Activated CD8-positive, alpha-beta T cell treated with anti-CD3 and anti-CD28 coated beads for 36 hours (primary cell): ENCODE data around the gene OSBPL10. TPM values are rescaled to one million over a fixed set of nuclear protein-coding genes. Genes with fewer than 3 reads are reported as not detected.

ENCODE experiments used
- ATAC-seq: fragments of 200-7000 bp; cut with Tn5 transposase; one replicate; pipeline ENCODE4 v1.10.0; 2021; ENCODE audit warnings: mild to moderate bottlenecking, moderate library complexity
- CTCF ChIA-PET: fragments of 350-600 bp; sonication (Branson Sonifier 250); formaldehyde crosslinking; loops from one replicate; lab custom pipeline; 2021; ENCODE audit warnings: antibody characterized with exemption; lab: Charles Lee
- POLR2A ChIA-PET: fragments of 350-600 bp; sonication (Branson Sonifier 250); formaldehyde crosslinking; loops from one replicate; lab custom pipeline; 2021; ENCODE audit warnings: antibody characterized with exemption; lab: Charles Lee
- DNase-seq: peaks from one replicate; pipeline ENCODE4 v3.0.0-alpha.2; 2020
- H3K27ac Mint-ChIP-seq: one replicate; pipeline ENCODE4 v1.8.0; 2021; ENCODE audit warnings: mild to moderate bottlenecking, mixed read lengths
- H3K27me3 Mint-ChIP-seq: one replicate; pipeline ENCODE4 v1.8.0; 2021; ENCODE audit warnings: mixed read lengths
- H3K36me3 Mint-ChIP-seq: one replicate; pipeline ENCODE4 v1.8.0; 2021; ENCODE audit warnings: low read depth, mixed read lengths
- H3K4me1 Mint-ChIP-seq: one replicate; pipeline ENCODE4 v1.8.0; 2021; ENCODE audit warnings: low read depth, mixed read lengths
- H3K4me3 Mint-ChIP-seq: one replicate; pipeline ENCODE4 v1.8.0; 2021; ENCODE audit warnings: mild to moderate bottlenecking, moderate library complexity, mixed read lengths
- H3K9me3 Mint-ChIP-seq: one replicate; pipeline ENCODE4 v1.8.0; 2021; ENCODE audit warnings: mixed read lengths
- CTCF ChIP-seq: fragments of 200-600 bp; IDR thresholded peaks from one replicate; pipeline ENCODE4 v1.8.0; 2022; ENCODE audit warnings: antibody characterized with exemption, mild to moderate bottlenecking
- intact Hi-C: fragments of 100-400 bp; cut with micrococcal nuclease; formaldehyde crosslinking; loops from one replicate; pipeline ENCODE4 v1.10.0; 2022
- total RNA-seq, 2 experiments: library from RNA; stranded (reverse); gene quantifications; one replicate each; pipeline ENCODE4 v1.2.3, GENCODE V29; 2021

The OSBPL10 gene
- total RNA-seq, 2 experiments from 2014 or later, result 1.9 to 2.1 TPM

GRCh38 chr3:31777092-31777491, 204.0 kb downstream of the OSBPL10 start:
- no peak overlapping the region for H3K27ac Mint-ChIP-seq
- CTCF ChIA-PET, result interaction anchor here (0.7 to 1.4 kb wide), 2 partner anchors 8 to 1042 kb away, joined by 3 to 5 read pairs; no protein-coding TSS in a partner anchor
- peaks cover 7% of the 10 kb centered on the region for H3K27me3 Mint-ChIP-seq
- intact Hi-C loops, result no loop called here
- peaks cover 4% of the 10 kb centered on the region for H3K9me3 Mint-ChIP-seq
- ATAC-seq (peak; percentile 42), DNase-seq (no peak)
- H3K4me1 Mint-ChIP-seq, result peaks cover 3% of the 10 kb centered on the region
- H3K36me3 Mint-ChIP-seq, result peaks cover 7% of the 10 kb centered on the region
- no peak overlapping the region for H3K4me3 Mint-ChIP-seq
- no peak for TF ChIP-seq CTCF
- POLR2A ChIA-PET, result no interaction called here

GRCh38 chr3:31776016-31776415, 205.0 kb downstream of the OSBPL10 start:
- Mint-ChIP-seq H3K27me3 (peaks cover 7% of the 10 kb centered on the region), H3K36me3 (peaks cover 7% of the 10 kb centered on the region), H3K4me1 (peaks cover 9% of the 10 kb centered on the region), H3K9me3 (peaks cover 4% of the 10 kb centered on the region), H3K27ac (no peak overlapping the region), H3K4me3 (no peak overlapping the region)
- intact Hi-C loops, result no loop called here
- ATAC-seq (no peak), DNase-seq (no peak)
- CTCF ChIA-PET, result no interaction called here
- POLR2A ChIA-PET, result interaction anchor here (0.6 kb wide), 1 partner anchor 30 kb away, joined by 3 read pairs; no protein-coding TSS in a partner anchor
- TF ChIP-seq CTCF, result no peak

- ChIA-PET POLR2A (interaction anchor here (0.6 kb wide), 1 partner anchor 101 kb away, joined by 3 read pairs; no protein-coding TSS in a partner anchor), CTCF (no interaction called here)
- Mint-ChIP-seq H3K27me3 (peaks cover 7% of the 10 kb centered on the region), H3K4me3 (no peak overlapping the region), H3K36me3 (peaks cover 7% of the 10 kb centered on the region), H3K27ac (no peak overlapping the region), H3K4me1 (peaks cover 9% of the 10 kb centered on the region), H3K9me3 (peaks cover 4% of the 10 kb centered on the region)
- intact Hi-C loops, result no loop called here
- ATAC-seq (no peak), DNase-seq (no peak)
- TF ChIP-seq CTCF, result no peak
Measured at GRCh38 chr3:31775383-31775782, 205.7 kb downstream of the OSBPL10 start.

GRCh38 chr3:31772758-31773473, 208.1 kb downstream of the OSBPL10 start:
- Mint-ChIP-seq H3K27ac (no peak overlapping the region), H3K27me3 (no peaks in the 10 kb centered on the region), H3K4me1 (peaks cover 11% of the 10 kb centered on the region), H3K36me3 (no peaks in the 10 kb centered on the region), H3K4me3 (no peak overlapping the region), H3K9me3 (no peaks in the 10 kb centered on the region)
- CTCF ChIA-PET, result no interaction called here
- ATAC-seq (no peak), DNase-seq (no peak)
- TF ChIP-seq CTCF, result no peak
- POLR2A ChIA-PET, result interaction anchor here (0.8 kb wide), 1 partner anchor 16 kb away, joined by 3 read pairs; no protein-coding TSS in a partner anchor
- intact Hi-C loops, result no loop called here

- TF ChIP-seq CTCF, result no peak
- peaks cover 11% of the 10 kb centered on the region for H3K4me1 Mint-ChIP-seq
- intact Hi-C loops, result no loop called here
- H3K9me3 Mint-ChIP-seq, result no peaks in the 10 kb centered on the region
- H3K27me3 Mint-ChIP-seq, result no peaks in the 10 kb centered on the region
- ChIA-PET POLR2A (interaction anchor here (0.8 kb wide), 1 partner anchor 16 kb away, joined by 3 read pairs; no protein-coding TSS in a partner anchor), CTCF (interaction anchor here (2.2 kb wide), 1 partner anchor 15 kb away, joined by 6 read pairs; no protein-coding TSS in a partner anchor)
- ATAC-seq (peak; percentile 53), DNase-seq (no peak)
- no peak overlapping the region for H3K4me3 Mint-ChIP-seq
- peak overlapping the region; percentile 25 for H3K27ac Mint-ChIP-seq
- H3K36me3 Mint-ChIP-seq, result no peaks in the 10 kb centered on the region
Measured at GRCh38 chr3:31772272-31772671, 208.8 kb downstream of the OSBPL10 start.
